BE2C (cell line): ENCODE measurements around the gene RNGTT.
A peak's percentile ranks its signal among the peaks of the same experiment; 100 is the strongest.

Source experiments
- DNase-seq: peaks from one replicate; pipeline ENCODE4 v3.0.0-alpha.2; 2020
- H3K27me3 ChIP-seq: fragments of 250-450 bp; sonication (Bioruptor Pico); 2 replicates; pipeline ENCODE4 v1.5.1; 2020; ENCODE audit warnings: mild to moderate bottlenecking
- H3K36me3 ChIP-seq: fragments of 250-450 bp; sonication (Bioruptor Pico); 2 replicates; pipeline ENCODE4 v1.5.1; 2020; ENCODE audit warnings: mild to moderate bottlenecking
- H3K4me1 ChIP-seq: fragments of 250-450 bp; sonication (Bioruptor Pico); 2 replicates; pipeline ENCODE4 v1.5.1; 2020
- H3K4me3 ChIP-seq: 2 replicates; pipeline ENCODE4 v1.5.1; 2011; ENCODE audit warnings: low read depth, low read length
- H3K9me3 ChIP-seq: fragments of 250-450 bp; sonication (Bioruptor Pico); 2 replicates; pipeline ENCODE4 v1.5.1; 2020
- TF ChIP-seq, protein P1 (sequence below): IDR thresholded peaks from 2 replicates; pipeline ENCODE4 v1.5.1; 2012; ENCODE audit warnings: mild to moderate bottlenecking, low read depth, low read length

The RNGTT gene

GRCh38 chr6:88965691-88966090 lies 2.3 kb upstream of the RNGTT start:
- no peaks in the 10 kb centered on the region for H3K4me1 ChIP-seq
- no peaks in the 10 kb centered on the region for H3K36me3 ChIP-seq
- no peaks in the 10 kb centered on the region for H3K27me3 ChIP-seq
- no peak for DNase-seq
- no peaks in the 10 kb centered on the region for H3K9me3 ChIP-seq
- TF ChIP-seq, protein P1, sequence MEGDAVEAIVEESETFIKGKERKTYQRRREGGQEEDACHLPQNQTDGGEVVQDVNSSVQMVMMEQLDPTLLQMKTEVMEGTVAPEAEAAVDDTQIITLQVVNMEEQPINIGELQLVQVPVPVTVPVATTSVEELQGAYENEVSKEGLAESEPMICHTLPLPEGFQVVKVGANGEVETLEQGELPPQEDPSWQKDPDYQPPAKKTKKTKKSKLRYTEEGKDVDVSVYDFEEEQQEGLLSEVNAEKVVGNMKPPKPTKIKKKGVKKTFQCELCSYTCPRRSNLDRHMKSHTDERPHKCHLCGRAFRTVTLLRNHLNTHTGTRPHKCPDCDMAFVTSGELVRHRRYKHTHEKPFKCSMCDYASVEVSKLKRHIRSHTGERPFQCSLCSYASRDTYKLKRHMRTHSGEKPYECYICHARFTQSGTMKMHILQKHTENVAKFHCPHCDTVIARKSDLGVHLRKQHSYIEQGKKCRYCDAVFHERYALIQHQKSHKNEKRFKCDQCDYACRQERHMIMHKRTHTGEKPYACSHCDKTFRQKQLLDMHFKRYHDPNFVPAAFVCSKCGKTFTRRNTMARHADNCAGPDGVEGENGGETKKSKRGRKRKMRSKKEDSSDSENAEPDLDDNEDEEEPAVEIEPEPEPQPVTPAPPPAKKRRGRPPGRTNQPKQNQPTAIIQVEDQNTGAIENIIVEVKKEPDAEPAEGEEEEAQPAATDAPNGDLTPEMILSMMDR = no peak
- H3K4me3 ChIP-seq = no peak overlapping the region

- H3K27me3 ChIP-seq = no peaks in the 10 kb centered on the region
- peak overlapping the region; percentile 99 for H3K4me3 ChIP-seq
- no peaks in the 10 kb centered on the region for H3K9me3 ChIP-seq
- TF ChIP-seq, protein P1 = no peak
- no peaks in the 10 kb centered on the region for H3K36me3 ChIP-seq
- no peak for DNase-seq
- H3K4me1 ChIP-seq = no peaks in the 10 kb centered on the region
Measured at GRCh38 chr6:88964509-88964908, 1.1 kb upstream of the RNGTT start.

DNA sequence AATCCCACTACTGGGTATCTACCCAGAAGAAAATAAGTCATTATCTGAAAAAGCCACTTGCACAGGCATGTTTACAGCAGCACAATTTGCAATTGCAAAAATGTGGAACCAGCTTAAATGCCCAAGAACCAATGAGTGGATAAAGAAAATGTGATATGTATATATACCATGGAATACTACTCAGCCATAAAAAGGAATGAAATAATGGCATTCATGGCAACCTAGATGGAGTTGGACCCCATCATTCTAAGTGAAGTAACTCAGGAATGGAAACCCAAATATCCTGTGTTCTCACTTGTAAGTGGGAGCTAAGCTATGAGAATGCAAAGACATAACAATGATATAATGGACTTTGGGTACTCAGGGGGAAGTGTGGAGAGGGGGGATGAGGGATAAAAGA lies 4.6 kb downstream of the RNGTT start:
- no peaks in the 10 kb centered on the region for H3K27me3 ChIP-seq
- H3K9me3 ChIP-seq = peaks cover 3% of the 10 kb centered on the region; the same call in 1 of the 2 replicates
- H3K4me1 ChIP-seq = no peaks in the 10 kb centered on the region
- TF ChIP-seq, protein P1 = no peak
- DNase-seq = no peak
- H3K4me3 ChIP-seq = no peak overlapping the region
- no peaks in the 10 kb centered on the region for H3K36me3 ChIP-seq

DNA sequence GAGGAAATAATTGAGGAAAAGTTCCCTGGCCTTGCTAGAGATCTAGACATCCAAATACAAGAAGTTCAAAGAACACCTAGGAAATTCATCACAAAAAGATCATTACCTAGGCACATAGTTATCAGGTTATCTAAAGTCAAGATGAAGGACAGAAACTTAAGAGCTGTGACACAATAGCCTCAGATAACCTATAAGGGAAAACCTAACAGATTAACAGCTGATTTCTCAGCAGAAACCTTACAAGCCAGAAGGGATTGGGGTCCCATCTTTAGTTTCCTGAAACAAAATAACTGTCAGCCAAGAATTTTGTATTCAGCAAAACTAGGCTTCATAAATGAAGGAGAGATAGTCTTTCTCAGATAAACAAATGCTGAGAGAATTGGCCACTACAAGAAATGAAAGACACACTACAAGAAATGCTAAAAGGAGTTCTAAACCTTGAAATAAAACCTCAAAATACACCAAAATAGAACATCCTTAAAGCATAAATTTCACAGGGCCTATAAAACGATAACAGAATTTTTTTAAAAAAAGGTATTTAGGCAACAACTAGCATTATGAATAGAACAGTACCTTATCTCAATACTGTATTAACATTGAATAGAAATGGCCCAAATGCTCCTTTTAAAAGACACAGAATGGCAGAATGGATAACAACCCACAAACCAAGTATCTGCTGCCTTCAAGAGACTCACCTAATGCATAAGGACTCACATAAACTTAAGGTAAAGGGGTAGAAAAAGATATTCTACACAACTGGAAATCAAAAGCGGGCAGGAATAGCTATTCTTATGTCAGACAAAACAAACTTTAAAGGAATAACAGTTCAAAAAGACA lies 9.7 kb downstream of the RNGTT start:
- TF ChIP-seq, protein P1 = no peak
- peaks cover 5% of the 10 kb centered on the region; the same call in 1 of the 2 replicates for H3K4me1 ChIP-seq
- peaks cover 3% of the 10 kb centered on the region; the same call in 1 of the 2 replicates for H3K9me3 ChIP-seq
- DNase-seq = no peak
- no peaks in the 10 kb centered on the region for H3K27me3 ChIP-seq
- H3K4me3 ChIP-seq = no peak overlapping the region
- H3K36me3 ChIP-seq = no peaks in the 10 kb centered on the region

- Histone ChIP-seq H3K27me3 (no peaks in the 10 kb centered on the region), H3K9me3 (peaks cover 3% of the 10 kb centered on the region; the same call in 1 of the 2 replicates), H3K4me3 (no peak overlapping the region), H3K36me3 (no peaks in the 10 kb centered on the region), H3K4me1 (peaks cover 5% of the 10 kb centered on the region; the same call in 1 of the 2 replicates)
- peak; percentile 32 for DNase-seq
- TF ChIP-seq, protein P1 = no peak
Measured at GRCh38 chr6:88952065-88952704, 11.2 kb downstream of the RNGTT start.
